G401.6 (cell line): ENCODE measurements around the gene LRG1.
A peak's percentile ranks its signal among the peaks of the same experiment; 100 is the strongest.

ENCODE experiments used
- FAIRE-seq: peaks from 2 replicates; lab custom pipeline; 2012; peaks lifted over from hg19 to GRCh38; lab: Jason Lieb, UNC

The LRG1 gene

GRCh38 chr19:4539693-4540581, at the start of gene LRG1:
TSS of gene LRG1 (minus strand) at chr19:4540036. CDS start at chr19:4540013, 23 bp downstream.
- no peak for FAIRE-seq

GRCh38 chr19:4588291-4588761, 48.5 kb upstream of the LRG1 start:
- FAIRE-seq, result no peak

- no peak for FAIRE-seq
Measured at GRCh38 chr19:4587527-4587926, 47.7 kb upstream of the LRG1 start.

GRCh38 chr19:4586691-4587090, 46.9 kb upstream of the LRG1 start:
- no peak for FAIRE-seq

- no peak for FAIRE-seq
Measured at GRCh38 chr19:4586245-4586644, 46.4 kb upstream of the LRG1 start.

- no peak for FAIRE-seq
Measured at GRCh38 chr19:4585556-4585955, 45.7 kb upstream of the LRG1 start.

- no peak for FAIRE-seq
Measured at GRCh38 chr19:4584670-4585460, 45.0 kb upstream of the LRG1 start.

GRCh38 chr19:4583961-4584669, 44.3 kb upstream of the LRG1 start:
- FAIRE-seq, result no peak

- no peak for FAIRE-seq
Measured at GRCh38 chr19:4582980-4583842, 43.4 kb upstream of the LRG1 start.

- FAIRE-seq, result no peak
Measured at GRCh38 chr19:4581666-4582553, 42.1 kb upstream of the LRG1 start.

- no peak for FAIRE-seq
Measured at GRCh38 chr19:4580961-4581665, 41.3 kb upstream of the LRG1 start.

- FAIRE-seq, result no peak
Measured at GRCh38 chr19:4580021-4580901, 40.4 kb upstream of the LRG1 start.

GRCh38 chr19:4579389-4579788, 39.6 kb upstream of the LRG1 start:
- no peak for FAIRE-seq

GRCh38 chr19:4578552-4579248, 38.9 kb upstream of the LRG1 start:
- FAIRE-seq, result no peak

- peak; percentile 60 for FAIRE-seq
Measured at GRCh38 chr19:4577020-4577782, 37.4 kb upstream of the LRG1 start.

- no peak for FAIRE-seq
Measured at GRCh38 chr19:4576016-4576933, 36.4 kb upstream of the LRG1 start.
